GM12873 (cell line): ENCODE results near the gene PLEKHN1.

Experiments used
- TF ChIP-seq, protein P1 (sequence below): IDR thresholded peaks from 2 replicates; pipeline ENCODE4 v1.5.1; 2012; ENCODE audit warnings: low read depth, mild to moderate bottlenecking, moderate library complexity, low read length, control low read depth; ENCODE audit not compliant: insufficient read depth; ENCODE audit errors: missing control alignments

PLEKHN1 gene

DNA sequence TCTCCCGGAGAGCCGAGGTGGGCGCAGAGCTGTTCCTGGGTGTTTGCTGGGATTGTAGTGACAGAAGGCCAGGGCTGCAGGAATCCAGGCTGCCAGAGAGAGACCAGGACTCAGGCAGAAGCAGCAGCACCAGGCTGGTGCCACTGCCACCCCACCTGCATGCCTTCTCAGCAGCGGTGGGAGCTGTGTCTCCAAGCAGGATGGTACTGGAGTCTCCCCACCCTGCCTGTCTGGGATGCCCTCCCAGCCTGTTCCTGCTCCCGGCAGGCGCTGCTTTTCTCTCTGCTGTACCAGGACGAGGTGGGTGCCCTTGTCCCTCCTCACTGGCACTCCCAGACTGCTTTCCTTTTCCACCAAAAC is 38.1 kb downstream of the PLEKHN1 start:
- TF ChIP-seq, protein P1, sequence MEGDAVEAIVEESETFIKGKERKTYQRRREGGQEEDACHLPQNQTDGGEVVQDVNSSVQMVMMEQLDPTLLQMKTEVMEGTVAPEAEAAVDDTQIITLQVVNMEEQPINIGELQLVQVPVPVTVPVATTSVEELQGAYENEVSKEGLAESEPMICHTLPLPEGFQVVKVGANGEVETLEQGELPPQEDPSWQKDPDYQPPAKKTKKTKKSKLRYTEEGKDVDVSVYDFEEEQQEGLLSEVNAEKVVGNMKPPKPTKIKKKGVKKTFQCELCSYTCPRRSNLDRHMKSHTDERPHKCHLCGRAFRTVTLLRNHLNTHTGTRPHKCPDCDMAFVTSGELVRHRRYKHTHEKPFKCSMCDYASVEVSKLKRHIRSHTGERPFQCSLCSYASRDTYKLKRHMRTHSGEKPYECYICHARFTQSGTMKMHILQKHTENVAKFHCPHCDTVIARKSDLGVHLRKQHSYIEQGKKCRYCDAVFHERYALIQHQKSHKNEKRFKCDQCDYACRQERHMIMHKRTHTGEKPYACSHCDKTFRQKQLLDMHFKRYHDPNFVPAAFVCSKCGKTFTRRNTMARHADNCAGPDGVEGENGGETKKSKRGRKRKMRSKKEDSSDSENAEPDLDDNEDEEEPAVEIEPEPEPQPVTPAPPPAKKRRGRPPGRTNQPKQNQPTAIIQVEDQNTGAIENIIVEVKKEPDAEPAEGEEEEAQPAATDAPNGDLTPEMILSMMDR, result no peak

DNA sequence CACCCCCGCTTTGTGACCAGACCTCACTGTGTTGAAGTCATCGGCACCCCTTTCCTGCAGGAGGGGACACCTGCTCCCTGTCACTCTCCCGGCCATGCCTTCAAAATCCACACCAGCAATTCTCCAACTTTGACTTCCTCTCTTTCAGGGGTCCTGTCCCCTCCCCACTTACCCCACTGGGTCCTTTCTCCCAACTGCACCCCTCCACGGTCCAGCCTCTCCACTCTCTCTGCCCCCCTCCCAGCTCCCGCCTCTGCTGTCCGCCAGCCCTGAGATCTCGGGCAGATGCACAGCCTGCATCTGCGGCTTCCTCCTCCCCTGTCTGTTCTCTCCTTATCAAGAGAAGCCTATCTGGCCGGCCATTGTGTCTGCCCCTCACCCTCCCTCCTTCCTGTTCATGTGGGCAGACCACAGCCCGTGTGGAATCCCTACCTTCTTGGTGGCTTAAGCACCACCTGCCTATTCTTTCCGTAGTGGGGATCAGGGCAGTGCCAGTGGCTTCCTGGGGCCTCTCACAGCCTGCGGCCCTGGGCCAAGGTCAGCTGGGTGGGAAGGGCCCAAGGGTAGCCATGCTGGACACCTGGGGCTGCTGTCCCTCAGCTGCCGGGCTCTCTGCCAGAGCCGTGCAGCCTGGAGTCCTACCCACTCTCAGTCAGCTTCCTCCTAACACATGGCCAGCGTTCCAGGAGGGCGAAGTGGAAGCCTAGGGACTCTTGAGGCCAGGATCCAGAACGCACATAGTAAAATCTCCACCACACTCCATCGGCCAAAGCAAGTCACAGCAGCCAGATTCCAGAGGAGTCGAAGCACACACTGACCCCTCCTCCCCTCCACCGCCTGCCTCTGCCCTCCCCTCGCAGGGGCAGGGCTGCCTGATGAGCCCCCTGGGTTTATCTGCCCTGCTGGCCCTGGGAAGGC is 38.8 kb downstream of the PLEKHN1 start:
- TF ChIP-seq, protein P1, result no peak

DNA sequence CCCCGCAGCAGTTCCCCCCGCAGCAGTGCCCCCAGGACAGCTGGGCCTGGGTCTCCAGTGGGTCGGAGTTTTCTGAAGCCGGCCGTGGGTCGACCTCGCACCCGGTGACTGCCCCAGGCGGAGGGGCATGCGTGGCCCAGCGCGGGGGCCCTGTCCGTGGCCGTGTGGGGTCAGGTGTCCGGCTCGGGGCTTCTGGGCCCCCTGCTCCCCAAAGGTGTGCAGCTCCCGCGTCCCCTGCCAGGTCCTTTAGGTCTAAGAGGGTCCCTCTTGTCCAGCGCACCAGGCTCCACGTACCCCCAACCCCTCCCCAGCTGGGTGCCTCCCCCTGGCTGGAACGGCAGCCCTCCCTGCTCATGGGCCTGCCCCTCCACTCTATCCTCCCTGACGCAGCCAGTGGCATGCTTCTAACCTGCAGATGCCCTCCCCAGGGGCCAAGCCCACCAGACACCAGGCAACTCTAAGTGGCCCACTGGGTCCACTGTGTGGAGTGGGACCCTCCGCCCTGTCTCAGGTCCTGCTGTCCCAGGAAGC is 39.6 kb downstream of the PLEKHN1 start:
- TF ChIP-seq, protein P1, result no peak

DNA sequence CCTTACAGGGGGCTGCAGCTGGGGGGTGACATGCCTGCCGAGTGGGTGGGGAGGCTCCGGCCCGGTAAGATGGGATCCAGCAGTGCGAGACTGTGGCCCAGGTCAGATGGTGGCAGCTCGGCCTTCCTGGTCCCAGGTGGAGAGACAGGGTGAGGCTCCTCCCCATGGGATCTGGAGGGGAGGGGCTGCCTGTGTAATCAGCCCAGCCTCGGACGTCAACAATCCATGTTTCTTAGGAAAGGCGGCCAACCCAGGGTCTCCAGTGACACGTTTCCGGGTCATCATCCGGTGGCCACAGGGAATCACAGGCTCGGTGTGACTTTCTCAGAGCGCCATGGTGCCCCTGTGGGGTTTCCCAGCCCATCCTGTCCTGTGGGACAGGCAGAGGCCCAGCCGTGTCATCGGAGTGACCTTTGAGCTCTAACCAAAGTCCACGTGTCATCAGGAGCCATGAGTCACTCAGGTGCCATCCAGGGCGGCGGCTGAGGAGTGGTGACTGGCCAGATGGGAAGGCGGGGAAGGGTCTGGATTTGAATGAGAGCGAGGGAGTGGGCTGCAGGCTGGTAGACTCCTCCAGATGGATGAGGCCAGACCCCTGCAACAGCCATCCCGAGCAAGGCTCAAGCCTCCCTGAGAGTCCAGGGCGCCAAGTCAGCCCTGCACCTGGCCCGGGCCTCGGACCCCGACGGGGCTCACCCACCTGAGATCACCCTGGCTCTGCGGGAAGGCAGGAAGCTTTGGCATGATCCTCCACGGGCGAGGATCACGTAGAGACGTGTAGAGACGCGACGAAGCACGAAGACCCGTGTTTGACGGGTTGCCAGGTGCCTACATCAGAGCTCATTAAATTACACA is 40.2 kb downstream of the PLEKHN1 start:
- TF ChIP-seq, protein P1, result no peak

DNA sequence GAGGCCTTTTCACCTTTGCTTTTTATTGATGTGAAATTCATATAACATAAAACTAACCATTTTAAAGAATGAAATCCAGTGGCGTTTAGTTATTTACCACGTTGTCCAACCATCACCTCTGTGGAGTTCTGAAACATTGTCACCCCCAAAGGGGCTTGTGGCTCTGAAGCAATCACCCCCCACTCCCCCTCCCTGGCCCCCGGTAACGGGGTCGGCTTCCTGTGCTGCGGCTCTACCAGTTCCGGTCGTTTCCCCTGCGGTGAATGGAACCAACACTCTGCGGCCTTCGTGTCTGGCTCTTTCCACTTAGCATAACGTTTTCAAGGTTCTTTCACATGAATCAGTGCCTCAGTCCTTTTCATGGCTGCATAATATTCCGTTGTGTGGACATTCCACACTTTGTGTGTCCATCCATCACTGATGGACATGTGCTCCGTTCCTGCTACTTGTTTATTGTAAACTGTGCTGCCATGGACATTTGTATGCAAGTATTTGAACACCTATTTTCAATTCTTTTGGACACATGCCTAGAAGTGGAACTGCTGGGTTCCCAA is 45.2 kb downstream of the PLEKHN1 start:
- TF ChIP-seq, protein P1, result no peak

DNA sequence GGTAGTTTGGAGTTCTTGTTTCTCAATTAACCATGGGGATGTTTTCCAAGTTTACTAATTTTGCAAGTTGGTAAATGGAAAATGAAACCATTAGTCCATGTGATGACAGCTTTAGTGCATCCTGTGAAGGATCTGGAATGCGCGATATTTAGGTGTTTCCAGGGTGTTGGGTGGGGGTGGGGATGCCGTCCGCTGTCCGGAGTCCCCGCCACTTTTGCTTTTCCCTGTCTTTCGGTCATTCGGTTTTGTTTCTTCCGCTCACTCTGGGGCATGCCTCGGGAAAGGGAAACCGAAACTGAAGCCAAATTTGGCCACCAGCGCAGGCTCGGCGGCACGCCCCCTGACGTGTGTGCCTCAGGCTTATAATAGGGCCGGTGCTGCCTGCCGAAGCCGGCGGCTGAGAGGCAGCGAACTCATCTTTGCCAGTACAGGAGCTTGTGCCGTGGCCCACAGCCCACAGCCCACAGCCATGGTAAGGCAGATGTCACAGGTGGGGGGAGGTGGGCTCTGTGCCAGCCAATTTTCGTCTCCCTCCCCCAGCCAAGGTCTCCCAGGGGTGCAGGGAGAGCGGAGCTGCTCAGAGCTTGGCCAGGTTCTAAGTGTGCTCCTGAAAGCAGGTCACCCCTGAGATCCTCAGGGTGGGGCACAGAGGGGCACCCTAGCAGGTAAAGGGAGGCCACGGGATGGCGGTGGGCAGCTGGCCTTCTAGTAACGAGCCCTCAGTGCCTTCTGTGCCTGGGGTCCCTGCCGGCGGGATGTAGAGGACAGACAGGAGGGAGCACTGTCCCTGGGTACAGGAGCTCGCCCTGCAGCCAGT is 47.0 kb downstream of the PLEKHN1 start, which contains the start of gene ISG15:
TSS of gene ISG15 (plus strand) at position 393 of the 817 bp plus-strand sequence. CDS start at position 470, 77 bp downstream.
- TF ChIP-seq, protein P1, result no peak
